Activated CD8-positive, alpha-beta memory T cell treated with anti-CD3 and anti-CD28 coated beads, Interleukin-2, amount 50 U/mL, for 48 hours (primary cell): Measurements from ENCODE around the gene IER2.
A peak's percentile ranks its signal among the peaks of the same experiment; 100 is the strongest.
"Not testable (repeated sequence)": the region's sequence is repeated elsewhere in the genome, so short reads cannot be mapped to it uniquely, and the experiment has no call there.

Experiments
- DNase-seq: peaks from one replicate; pipeline ENCODE4 v3.0.0-alpha.2; 2020

Gene IER2

DNA sequence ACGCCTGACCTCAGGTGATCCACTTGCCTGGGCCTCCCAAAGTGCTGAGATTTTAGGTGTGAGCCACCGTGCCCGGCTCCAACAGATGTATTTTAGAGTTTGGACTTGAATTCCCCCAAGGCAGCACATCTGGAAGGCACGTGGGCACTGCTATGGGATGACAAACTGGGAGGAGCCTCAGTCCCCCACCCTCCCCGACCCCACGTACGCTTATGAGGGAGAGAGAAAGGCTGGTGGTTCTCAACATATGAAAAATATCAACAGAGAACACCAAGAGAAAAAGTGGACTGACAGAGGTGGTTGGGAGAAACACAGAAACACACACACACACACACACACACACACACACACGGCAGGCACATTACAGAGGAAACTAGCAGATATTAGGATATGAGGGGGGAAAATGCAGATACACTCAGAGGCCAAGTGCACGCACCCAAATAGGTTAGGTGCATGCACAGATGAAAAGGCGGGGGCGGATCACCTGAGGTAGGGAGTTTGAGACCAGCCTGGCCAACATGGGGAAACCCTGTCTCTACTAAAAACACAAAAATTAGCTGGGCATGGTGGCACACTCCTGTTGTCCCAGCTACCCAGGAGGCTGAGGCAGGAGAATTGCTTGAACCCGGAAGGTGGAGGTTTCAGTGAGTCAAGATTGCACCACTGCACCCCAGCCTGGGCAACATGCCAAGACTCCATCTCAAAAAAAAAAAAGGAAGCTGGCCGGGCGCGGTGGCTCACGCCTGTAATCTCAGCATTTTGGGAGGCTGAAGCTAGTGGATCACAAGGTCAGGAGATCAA, 3.2 kb upstream of the IER2 start:
- no peak for DNase-seq

DNA sequence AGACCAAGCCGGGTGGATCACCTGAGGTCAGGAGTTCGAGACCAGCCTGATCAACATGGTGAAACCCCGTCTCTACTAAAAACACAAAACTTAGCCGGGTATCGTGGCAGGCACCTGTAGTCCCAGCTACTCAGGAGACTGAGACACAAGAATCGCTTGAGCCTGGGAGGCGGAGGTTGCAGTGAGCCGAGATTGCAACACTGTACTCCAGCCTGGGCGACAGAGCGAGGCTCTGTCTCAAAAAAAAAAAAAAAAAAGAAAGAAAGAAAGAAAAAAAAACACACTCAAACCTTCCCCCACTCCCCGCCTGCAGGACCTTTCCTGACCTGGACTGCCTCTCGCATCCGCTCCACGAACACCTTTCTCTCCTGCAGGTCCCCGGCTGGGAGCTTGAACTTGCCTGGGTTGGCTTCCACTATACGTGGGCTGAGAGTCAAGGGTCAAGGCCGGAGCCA, 1.0 kb upstream of the IER2 start:
- not testable (repeated sequence) for DNase-seq

DNA sequence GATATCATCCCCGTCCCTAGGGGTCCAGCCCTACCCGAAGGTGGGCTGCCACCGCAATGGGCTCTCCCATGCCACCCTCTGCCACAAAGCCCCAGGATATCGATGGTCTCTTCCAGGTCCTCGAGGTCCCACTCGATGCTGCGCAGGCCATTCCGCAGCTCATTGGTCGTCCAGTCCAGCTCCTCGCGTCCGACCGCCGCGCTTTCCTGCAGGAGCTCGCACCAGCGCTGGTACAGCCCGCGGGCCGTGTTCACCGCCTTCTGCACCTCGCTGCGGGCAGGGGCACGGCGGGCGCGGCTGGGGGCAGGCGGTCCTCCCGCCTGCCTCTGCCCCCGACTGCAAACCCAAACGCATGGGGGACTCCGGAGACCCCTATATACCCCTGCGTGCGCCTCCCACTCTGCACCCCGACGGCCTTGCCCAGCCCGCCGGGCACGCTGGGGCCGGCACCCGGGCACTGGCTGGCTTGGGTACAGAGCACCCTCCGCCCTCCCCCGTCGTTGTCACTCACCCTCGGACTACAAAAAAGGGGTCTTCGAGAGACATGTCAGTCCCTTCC, 504 bp upstream of the IER2 start:
- DNase-seq = peak; percentile 76

DNA sequence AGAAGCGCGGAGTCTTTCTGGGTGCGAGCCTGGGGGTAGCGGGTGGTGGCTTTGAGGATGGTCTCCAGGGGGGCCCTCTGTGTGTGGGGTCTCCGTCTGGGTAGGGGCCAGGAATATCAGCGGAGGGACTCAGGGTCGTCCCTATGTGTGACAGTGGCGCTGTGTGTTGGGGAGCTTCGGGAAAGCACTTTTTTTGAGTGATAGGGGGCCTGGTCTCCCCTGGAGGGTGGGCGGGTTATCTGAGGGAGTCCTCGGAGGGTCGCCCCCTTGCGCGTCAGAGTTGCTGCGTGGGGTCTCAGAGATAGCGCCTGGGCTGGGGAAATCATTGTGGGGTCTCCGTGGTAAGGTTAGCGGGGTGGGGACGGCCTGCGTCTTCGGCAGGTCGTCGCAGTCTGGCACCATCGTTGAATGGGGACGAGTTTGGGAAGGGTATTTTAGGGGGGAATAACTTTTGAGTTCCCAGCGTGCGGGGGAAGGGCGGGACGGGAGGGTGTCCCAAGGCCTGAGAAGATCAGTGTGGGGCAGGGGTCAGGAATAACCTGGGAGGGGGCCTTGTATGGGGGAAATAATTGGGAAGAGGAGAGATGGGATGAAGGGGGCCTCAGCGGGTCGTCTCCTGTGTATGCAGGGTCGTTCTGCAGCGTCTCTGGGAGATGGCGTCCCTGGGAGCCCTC, 857 bp downstream of the IER2 start:
- no peak for DNase-seq

DNA sequence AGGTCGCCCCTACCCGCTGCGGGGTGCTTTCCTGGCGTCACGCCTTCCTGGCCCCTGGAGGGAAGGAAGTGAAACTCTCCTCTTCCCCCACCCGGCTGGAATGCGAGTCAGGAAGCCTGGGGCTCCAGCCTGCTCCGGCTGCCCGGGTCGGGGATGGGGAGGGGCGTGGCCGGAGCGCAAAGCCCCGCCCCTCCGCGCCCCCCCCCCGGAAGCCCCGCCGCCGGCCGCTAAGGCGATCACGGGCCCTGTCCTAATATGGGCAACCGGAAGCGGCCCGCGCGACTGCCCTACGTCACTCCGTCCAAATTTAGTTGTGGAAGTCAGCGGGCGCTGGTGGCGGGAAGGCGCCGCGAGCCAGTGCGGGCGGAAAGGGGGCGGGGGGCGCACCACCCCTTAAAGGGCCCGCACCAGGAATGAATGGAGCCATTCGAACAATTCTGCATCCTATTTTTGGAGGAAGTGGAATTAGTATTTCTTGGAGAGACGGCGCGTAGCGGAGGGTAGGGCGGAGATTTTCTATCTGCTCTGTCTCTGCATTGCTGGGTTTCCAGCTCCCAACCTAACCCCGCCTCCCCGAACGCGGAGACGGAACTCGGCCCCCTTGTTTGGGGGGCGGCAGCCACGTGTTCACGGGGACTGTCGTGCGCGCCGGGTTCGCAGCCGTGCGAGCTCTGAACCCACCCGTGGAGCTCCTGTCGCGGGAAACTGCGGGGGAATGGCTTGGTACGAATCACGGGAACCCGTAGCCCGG, 1.6 kb downstream of the IER2 start:
- DNase-seq = peak; percentile 95

DNA sequence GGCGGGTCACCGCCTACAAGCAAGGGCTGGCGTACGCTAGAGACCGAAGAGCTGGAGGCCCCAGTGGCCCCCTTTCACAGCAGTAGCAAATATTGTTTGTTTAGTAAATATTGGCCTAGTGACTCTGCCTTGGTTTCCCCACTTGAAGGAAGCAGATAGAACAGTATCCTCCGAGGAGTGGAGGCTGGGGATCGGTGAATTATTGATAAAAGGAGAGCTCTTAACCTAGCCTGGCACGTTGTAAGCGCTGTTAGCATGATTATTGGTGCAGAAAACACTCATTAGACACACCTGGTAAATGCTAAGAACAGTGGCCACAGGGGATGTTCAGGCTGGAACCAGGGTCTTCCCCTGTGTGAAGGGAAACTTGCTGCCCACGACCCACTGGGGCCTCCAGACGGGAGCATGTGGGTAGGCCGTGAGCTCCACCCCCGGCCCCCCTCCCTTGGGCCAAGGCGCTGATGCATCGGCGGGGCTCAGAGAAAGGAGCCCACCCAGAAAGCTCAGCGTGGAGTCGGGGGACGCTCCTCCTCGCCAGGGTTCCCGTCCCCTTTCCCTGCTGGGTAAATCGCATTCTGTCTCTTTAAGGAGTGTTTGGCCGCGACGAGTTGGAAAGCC, 2.3 kb downstream of the IER2 start:
- no peak for DNase-seq

DNA sequence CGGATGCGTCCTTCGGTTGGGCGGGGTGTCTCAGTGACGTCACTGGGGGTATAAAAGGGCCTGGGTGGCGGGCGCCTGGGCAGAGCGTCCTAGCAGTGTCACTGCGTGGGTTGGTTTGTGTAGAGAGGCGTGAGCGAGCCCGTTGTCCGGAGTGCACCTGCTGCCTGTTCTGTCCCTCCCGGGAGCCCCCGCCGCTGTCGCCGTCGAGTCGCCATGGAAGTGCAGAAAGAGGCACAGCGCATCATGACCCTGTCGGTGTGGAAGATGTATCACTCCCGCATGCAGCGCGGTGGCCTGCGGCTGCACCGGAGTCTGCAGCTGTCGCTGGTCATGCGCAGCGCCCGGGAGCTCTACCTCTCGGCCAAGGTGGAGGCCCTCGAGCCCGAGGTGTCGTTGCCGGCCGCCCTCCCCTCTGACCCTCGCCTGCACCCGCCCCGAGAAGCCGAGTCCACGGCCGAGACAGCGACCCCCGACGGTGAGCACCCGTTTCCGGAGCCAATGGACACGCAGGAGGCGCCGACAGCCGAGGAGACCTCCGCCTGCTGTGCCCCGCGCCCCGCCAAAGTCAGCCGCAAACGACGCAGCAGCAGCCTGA, 2.9 kb downstream of the IER2 start:
- DNase-seq = peak; percentile 99

DNA sequence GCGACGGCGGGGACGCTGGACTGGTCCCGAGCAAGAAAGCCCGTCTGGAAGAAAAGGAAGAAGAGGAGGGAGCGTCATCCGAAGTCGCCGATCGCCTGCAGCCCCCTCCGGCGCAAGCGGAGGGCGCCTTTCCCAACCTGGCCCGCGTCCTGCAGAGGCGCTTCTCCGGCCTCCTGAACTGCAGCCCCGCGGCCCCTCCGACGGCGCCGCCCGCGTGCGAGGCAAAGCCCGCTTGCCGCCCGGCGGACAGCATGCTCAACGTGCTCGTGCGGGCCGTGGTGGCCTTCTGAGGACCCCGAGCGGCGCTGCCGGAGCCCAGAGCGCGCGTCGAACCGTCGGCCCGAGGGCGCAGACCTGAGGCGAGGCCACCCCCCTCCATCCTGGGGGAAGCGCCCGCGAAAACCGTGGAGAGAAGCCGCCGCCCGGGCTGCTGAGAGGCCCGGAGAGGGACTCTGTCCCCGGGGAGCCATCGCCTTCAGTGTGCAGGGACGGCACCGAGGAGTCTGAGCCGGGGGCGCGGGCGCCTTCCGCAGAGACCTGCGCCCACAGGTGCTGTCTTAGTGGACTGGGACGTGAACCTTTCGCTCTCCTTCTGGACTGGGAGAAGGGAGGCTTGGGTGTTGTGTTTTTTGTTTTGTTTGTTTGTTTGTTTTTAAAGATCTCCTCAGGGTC, 3.5 kb downstream of the IER2 start:
- DNase-seq = peak; percentile 69

DNA sequence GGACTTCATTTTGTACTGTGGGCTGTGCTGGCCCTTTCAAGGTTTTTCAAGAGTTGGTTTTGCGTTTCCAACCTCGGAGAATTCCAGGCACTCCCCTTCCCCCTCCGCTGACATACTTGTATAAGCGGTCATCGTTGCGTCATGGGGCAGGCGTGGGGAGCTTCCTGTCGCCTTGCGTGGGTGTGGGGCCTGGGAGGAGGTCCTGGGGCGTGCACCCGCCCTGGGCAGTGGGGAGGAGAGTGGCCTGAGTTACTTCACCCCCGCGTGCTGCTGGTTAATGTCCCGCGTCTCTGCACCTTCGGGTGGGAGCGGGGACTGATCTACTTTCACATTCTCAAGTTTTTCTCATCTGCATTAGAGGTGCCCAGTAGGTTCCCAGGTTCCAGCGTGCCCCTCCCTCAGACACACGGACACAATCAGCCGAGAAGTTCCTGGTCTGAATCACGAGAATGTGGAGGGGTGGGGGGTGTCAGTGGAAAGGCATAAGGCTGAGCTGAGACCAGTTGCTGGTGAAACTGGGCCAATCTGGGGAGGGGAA, 4.1 kb downstream of the IER2 start:
- peak; percentile 85 for DNase-seq

DNA sequence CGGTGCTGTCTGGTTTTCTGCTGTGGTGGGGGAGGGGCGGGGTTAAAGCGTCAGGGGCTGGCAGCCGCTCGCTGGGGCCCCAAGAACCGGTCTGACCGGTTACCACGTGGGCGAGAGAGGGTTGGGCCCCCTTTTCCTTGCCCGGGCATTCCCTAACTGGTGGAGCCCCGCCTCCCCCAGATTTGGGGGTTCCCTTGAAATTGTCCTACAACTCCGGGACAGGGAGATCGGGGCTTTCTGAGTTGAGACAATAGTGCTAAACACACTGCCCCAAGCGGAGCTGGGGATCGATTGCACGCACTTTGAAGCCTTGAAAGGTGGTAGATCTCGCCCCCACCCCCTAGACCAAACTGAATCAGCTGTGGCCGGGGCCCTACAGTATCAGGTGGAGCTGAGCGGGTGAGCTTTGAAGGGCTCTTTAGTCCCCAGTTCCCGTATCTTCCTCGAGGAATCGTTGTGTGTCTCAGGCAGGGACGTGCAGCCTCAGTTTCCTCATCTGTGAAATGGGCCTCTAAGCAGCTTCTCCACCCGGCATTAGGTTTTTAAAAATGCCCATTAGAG, 4.8 kb downstream of the IER2 start:
- peak; percentile 87 for DNase-seq

DNA sequence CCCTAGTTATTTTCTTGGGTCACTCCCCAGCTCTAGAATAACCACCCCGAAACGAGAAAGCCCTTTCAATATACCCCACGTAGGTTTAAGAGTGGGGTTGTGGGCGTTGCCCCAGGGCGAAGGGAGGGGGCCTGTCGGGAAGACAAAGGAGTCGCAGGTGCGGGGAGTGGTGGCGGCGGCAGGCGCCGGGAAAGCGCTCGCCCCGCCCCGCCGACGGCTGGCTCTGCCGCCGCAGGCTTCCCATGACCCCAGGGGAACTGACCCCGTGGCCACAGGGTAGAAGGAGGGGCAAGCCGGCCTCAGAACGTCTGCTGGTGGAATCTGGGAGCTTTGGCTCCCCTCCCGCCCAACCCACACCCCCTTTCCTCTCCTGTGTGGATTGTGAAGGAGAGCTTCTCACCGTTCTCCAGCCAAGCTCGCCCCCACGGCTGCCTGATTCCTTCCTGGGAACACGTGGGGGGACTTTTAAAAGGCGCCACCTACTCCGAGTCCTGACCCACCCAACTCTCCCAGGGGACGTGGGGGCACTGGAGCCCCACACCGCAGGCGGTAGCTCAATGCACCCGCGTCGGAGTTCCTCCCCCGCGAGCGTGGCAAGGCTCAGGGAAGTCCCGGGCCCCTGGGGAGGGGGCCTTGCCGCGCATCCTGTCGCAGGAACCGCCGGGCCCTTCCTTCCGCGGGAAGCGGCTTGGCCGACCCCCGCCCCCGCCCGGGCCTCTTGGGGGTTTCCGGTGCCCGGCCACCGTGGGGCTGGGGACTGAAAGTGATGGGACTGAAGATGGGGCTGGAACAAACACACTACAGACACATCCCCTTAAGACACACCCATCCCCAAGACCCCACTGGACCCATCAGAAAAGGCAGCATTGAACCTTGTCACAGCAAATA, 5.5 kb downstream of the IER2 start:
- peak; percentile 85 for DNase-seq

DNA sequence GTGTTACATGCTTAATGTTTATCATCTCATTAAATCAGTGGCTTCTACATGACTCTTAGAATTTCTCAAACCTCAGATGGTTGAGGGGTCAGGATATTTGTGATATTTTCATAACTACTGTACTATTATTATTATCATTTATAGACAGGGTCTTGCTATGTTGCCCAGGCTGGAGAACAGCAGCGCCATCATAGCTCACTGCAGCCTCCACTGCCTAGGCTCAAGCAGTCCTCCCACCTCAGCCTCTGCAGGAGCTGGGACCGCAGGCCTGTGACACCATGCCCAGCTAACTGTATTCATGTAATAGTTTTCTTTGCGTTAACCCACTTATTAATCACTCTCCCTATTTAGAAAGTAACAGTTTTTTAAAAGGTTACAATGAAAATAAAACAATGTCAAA, 9.5 kb downstream of the IER2 start:
- no peak for DNase-seq

DNA sequence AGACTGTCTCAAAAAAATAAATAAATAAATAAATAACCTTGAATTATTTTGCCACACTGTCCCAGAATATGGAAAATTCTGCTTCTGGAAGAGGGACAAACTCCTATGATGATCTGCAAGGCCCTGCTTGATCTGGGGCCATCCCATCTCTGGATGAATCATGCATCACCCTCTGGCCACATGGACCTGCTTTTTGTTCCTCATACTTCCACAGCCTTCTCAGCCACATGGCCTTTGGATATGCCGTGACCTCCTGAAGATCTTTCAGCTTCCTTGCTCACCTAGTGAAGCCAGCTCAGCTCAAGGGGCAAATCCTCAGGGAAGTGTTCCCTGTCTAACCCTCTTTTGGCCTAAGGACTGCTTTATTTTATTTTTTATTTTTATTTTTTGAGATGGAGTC, 10.3 kb downstream of the IER2 start:
- DNase-seq = no peak

DNA sequence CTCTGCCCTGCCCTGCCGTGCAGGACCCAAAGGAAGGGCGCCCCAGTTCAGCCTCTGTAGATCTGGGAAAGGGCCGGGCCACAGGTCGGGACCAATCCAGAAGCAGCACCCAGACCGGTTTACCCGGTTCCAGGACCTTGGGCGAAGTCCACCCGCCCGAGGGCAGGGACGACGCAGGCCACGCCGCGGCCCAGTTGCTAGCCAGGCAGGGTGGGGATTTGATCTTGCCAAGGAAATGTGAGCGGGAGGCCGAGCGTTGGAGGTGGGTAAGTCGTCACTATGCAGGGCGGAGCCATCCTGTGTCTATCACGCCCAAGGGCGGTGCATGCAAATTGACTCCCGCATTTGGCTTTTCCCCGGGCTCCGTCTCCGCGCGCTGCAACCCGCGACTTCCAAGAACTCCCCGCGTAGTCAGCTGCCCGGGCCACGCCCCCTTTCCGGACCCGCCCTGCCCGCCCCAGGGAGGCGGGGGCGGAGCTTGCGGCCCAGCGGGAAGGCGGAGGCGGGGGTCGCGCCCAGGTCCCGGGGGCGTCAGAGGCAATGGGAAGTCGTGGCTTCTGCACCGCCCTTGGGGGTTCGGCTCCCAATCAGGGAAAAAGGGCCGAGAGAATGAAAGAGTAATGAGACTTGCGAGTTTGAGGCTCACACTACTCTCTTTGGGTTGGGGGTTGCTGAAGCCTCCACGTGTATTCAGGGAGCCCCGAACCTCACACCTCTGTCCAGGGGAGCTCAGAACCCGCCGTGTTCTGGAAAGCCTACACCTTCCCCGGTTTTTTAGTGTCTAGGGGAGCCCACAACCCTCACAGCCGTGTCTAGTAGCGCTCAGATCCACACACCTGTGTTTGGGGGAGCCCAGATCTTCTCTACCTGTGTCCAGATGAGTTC, 12.8 kb downstream of the IER2 start:
- peak; percentile 92 for DNase-seq

DNA sequence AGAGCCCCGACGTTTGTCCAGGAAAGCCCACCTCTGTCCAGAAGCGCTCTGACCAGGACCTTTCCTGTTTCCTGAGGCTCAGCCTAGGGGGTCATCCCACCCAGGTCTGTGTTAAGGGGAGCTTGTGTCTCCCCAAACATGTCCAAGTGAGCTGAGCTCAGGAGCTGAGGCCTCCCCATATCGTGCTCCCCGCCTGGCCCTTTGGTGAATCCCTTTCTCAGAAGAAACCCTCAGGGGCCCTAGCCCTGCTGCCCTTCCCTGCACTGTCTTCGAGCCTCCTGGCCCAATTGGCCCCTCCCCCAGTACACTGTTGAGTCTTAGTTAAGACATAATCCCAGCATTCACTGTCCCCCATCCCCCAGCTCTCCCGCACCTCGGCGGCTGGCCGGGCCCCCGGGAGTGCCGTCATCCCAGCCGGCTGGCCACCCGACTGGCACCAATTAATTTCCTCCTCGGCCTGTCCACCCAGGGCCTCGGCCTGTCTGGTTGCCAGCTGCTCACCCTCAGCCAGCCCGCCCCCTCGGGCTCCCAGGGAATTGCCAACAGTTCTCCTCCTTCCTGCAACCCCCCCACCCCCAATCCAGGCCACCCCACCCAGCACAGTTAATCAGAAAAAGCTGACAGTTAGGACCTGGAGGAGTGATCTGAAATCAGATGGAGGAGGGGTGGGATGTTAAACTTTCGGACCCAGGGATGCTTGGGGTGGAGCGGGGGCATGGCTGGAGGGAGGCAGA, 13.6 kb downstream of the IER2 start:
- peak; percentile 79 for DNase-seq

DNA sequence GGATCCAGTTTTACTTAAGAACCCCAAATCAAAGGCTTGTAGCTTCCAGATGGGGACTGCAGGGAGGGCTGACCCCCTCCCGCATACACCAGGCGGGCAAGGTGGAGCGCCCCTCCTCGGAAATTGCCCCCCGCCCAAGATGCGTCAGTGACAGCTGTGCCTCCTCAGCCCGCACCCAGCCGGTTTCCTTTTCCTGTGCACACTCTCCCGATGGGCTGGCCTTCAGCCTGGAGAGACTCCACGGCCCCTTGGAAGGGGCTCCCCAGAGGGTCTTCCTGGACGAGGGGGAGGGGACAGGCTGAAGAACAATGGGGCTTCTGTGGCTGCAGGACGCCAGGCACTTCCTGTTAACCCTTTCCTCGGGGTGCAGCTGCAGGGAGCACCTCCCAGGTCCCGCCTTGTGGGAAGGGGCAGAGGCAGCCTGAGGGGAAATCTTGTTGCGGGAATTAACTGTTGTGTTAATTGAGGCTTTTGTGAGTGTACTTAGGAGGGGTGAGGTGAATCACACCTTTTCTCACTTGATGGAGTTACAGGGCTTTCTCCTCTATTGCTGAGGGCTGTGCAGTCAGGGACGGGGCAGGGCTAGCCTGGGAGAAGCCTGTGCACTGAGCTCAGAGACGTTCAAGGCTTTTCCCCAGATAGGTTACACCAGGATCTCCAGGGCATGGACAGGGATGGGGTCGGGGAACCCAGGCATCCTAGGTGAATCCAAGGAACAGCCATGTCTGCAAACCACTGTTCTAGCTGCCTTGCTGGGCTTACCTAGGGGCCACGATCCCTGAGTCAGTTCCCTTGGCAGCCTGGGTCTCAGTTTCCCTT, 14.3 kb downstream of the IER2 start:
- peak; percentile 68 for DNase-seq
